WERI-Rb-1 (cell line): ENCODE measurements around the gene PPA2.

Experiments
- DNase-seq: peaks from one replicate; pipeline ENCODE4 v3.0.0-alpha.2; 2020
- H3K27ac ChIP-seq: fragments of 250-450 bp; sonication (Bioruptor Pico); 2 replicates; pipeline ENCODE4 v1.5.1; 2020; ENCODE audit warnings: mild to moderate bottlenecking, moderate library complexity
- H3K27me3 ChIP-seq: fragments of 250-450 bp; sonication (Bioruptor Pico); 2 replicates; pipeline ENCODE4 v1.5.1; 2021; ENCODE audit warnings: mild to moderate bottlenecking, low read depth, moderate library complexity; ENCODE audit not compliant: insufficient read depth, severe bottlenecking
- H3K36me3 ChIP-seq: fragments of 250-450 bp; sonication (Bioruptor Pico); 2 replicates; pipeline ENCODE4 v1.5.1; 2020; ENCODE audit warnings: mild to moderate bottlenecking, moderate library complexity
- H3K4me3 ChIP-seq: 2 replicates; pipeline ENCODE4 v1.5.1; 2011; ENCODE audit warnings: low read depth, mild to moderate bottlenecking, control low read depth, low read length
- H3K9me3 ChIP-seq: fragments of 250-450 bp; sonication (Bioruptor Pico); 2 replicates; pipeline ENCODE4 v1.5.1; 2021; ENCODE audit warnings: mild to moderate bottlenecking, moderate library complexity; ENCODE audit not compliant: severe bottlenecking
- TF ChIP-seq, protein P1 (sequence below): IDR thresholded peaks from 2 replicates; pipeline ENCODE4 v1.5.1; 2011; ENCODE audit warnings: low read depth, mild to moderate bottlenecking, control low read depth, inconsistent platforms, low read length

PPA2 gene

DNA sequence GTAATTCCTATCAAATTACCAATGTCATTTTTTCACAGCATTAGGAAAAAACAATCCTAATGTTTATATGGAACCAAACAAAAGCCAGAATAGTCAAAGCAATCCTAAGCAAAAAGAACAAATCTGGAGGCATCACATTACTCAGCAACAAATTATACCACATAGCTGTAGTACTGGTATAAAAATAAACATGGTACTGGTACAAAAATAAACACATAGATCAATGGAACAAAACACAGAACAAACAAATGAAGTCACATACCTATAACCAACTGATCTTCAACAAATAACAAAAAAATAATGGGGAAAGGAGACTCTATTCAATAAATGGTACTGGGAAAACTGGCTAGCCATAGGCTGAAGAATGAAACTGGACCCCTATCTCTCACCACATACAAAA lies 37.4 kb downstream of the PPA2 start:
- Histone ChIP-seq H3K4me3 (no peak overlapping the region), H3K27ac (no peak overlapping the region), H3K36me3 (peaks cover 8% of the 10 kb centered on the region), H3K9me3 (no peaks in the 10 kb centered on the region), H3K27me3 (no peaks in the 10 kb centered on the region)
- TF ChIP-seq, protein P1, sequence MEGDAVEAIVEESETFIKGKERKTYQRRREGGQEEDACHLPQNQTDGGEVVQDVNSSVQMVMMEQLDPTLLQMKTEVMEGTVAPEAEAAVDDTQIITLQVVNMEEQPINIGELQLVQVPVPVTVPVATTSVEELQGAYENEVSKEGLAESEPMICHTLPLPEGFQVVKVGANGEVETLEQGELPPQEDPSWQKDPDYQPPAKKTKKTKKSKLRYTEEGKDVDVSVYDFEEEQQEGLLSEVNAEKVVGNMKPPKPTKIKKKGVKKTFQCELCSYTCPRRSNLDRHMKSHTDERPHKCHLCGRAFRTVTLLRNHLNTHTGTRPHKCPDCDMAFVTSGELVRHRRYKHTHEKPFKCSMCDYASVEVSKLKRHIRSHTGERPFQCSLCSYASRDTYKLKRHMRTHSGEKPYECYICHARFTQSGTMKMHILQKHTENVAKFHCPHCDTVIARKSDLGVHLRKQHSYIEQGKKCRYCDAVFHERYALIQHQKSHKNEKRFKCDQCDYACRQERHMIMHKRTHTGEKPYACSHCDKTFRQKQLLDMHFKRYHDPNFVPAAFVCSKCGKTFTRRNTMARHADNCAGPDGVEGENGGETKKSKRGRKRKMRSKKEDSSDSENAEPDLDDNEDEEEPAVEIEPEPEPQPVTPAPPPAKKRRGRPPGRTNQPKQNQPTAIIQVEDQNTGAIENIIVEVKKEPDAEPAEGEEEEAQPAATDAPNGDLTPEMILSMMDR = no peak
- no peak for DNase-seq

DNA sequence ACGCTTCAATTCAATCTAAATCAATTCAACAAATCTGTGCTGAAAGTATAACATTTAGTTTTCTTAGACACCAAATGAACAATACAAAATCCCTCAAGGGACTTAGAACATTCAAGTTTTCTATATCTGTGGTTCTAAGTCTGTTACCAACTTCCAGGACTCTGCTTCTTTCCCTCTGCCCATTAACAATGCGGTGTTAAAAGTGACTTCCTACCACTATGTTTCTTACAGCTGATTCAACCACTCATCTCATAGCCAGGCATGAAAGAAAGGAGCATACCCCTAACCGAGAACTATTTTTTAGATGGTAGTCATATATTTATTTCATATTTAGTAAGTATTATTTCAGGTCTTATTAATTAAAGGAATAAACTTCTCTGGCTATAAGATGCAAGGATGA lies 38.9 kb downstream of the PPA2 start:
- DNase-seq = no peak
- Histone ChIP-seq H3K4me3 (no peak overlapping the region), H3K36me3 (peaks cover 8% of the 10 kb centered on the region), H3K27ac (no peak overlapping the region), H3K9me3 (no peaks in the 10 kb centered on the region), H3K27me3 (no peaks in the 10 kb centered on the region)
- TF ChIP-seq, protein P1 = no peak

DNA sequence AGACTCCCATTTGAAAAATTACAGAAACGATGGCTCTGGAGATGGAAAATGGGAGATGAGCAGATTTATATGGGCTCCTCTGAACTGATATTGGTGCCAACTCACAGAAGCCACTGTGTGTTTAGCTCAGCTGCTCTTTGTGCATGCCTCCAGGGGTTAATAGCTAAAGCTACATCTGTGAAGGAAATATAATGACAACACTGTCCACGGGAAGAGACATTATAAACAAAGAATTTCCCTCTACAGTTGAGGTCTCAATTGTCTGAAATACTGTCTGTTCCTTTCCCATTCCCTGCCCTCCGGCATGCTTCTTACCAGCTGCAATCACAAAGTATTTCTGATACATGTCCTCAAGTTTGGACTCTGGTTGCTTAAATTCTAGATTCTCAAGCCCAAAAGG lies 40.4 kb downstream of the PPA2 start:
- no peaks in the 10 kb centered on the region for H3K9me3 ChIP-seq
- H3K27me3 ChIP-seq = no peaks in the 10 kb centered on the region
- no peak for DNase-seq
- peaks cover 8% of the 10 kb centered on the region for H3K36me3 ChIP-seq
- no peak overlapping the region for H3K27ac ChIP-seq
- no peak overlapping the region for H3K4me3 ChIP-seq
- TF ChIP-seq, protein P1 = no peak

DNA sequence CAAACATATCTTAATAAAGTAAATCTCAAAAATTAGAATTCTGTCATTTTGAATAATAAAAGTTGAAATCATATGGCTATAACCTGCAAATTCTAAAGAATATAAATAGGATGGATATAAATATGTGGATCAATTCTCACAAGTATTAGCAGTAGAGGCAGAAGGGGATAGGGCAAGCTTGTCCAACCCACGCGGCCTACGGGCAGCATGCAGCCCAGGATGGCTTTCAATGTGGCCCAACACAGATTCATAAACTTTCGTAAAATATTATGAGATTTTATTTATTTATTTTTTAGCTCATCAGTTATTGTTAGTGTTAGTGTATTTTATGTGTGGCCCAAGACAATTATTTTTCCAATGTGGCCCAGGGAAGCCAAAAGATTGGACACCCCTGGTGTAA lies 41.4 kb downstream of the PPA2 start:
- no peaks in the 10 kb centered on the region for H3K27me3 ChIP-seq
- DNase-seq = no peak
- TF ChIP-seq, protein P1 = no peak
- H3K27ac ChIP-seq = no peak overlapping the region
- no peak overlapping the region for H3K4me3 ChIP-seq
- no peaks in the 10 kb centered on the region for H3K9me3 ChIP-seq
- H3K36me3 ChIP-seq = peaks cover 8% of the 10 kb centered on the region

DNA sequence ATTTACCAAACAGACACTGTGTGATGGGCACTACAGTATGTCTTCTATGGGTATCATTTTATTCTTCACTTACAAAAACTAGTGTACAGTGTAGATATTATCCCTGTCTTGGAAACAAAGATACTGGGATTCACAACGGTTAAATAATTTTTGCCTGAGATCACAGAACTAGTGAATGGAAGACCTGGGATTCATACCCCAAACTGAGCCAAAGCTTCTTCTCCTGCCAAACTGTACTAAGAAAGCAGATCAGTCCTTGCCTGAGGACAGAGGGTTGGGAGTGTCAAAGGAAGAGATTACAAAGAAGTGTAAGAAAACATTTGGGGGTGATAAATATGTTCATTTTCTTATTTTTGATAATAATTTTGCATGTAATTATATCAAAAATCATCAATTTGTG lies 43.1 kb downstream of the PPA2 start:
- no peak overlapping the region for H3K4me3 ChIP-seq
- DNase-seq = no peak
- H3K36me3 ChIP-seq = peaks cover 5% of the 10 kb centered on the region; the same call in 1 of the 2 replicates

More for the DNA sequence above, 43.1 kb downstream of the PPA2 start:
- TF ChIP-seq, protein P1 = no peak
- no peaks in the 10 kb centered on the region for H3K9me3 ChIP-seq
- H3K27ac ChIP-seq = no peak overlapping the region
- no peaks in the 10 kb centered on the region for H3K27me3 ChIP-seq
